Neuronal stem cell (in vitro differentiated cells): ENCODE data around the gene BMPR2.

Experiments
- DNase-seq: peaks from one replicate; pipeline ENCODE4 v3.0.0-alpha.2; 2013; ENCODE audit warnings: low spot score
- H2AFZ ChIP-seq: one replicate; pipeline ENCODE4 v1.6.1; 2013; ENCODE audit warnings: mild to moderate bottlenecking, low read length, inconsistent platforms
- H2AK5ac ChIP-seq: 2 replicates; pipeline ENCODE4 v1.6.1; 2013; ENCODE audit warnings: low read depth, mild to moderate bottlenecking, inconsistent platforms, low read length, moderate library complexity, mixed read lengths
- H2BK120ac ChIP-seq: 2 replicates; pipeline ENCODE4 v1.6.1; 2013; ENCODE audit warnings: low read depth, mild to moderate bottlenecking, inconsistent platforms, low read length, moderate library complexity, mixed read lengths
- H2BK12ac ChIP-seq: one replicate; pipeline ENCODE4 v1.6.1; 2013; ENCODE audit warnings: low read length, inconsistent platforms
- H2BK15ac ChIP-seq: 2 replicates; pipeline ENCODE4 v1.6.1; 2013; ENCODE audit warnings: mild to moderate bottlenecking, low read length, inconsistent platforms, mixed read lengths
- H2BK5ac ChIP-seq: one replicate; pipeline ENCODE4 v1.6.1; 2013; ENCODE audit warnings: inconsistent platforms, mild to moderate bottlenecking, low read length, moderate library complexity
- H3K14ac ChIP-seq: one replicate; pipeline ENCODE4 v1.6.1; 2013; ENCODE audit warnings: low read length, inconsistent platforms
- H3K18ac ChIP-seq: 2 replicates; pipeline ENCODE4 v1.6.1; 2013; ENCODE audit warnings: low read length, inconsistent platforms
- H3K23ac ChIP-seq: 2 replicates; pipeline ENCODE4 v1.6.1; 2013; ENCODE audit warnings: low read depth, mild to moderate bottlenecking, mixed read lengths, low read length, inconsistent platforms; ENCODE audit not compliant: poor library complexity
- H3K27ac ChIP-seq: replicated peaks from 3 replicates; pipeline ENCODE4 v1.5.1; 2013; ENCODE audit warnings: low read length, inconsistent platforms
- H3K27me3 ChIP-seq, 3 experiments: 2 replicates each; pipeline ENCODE4 v1.6.1; 2013; ENCODE audit warnings: low read length in 3 of 3, mild to moderate bottlenecking in 2 of 3, inconsistent platforms in 1 of 3, low read depth in 1 of 3, mixed read lengths in 1 of 3, moderate library complexity in 1 of 3; ENCODE audit not compliant: control insufficient read depth in 3 of 3, insufficient read depth in 3 of 3
- H3K36me3 ChIP-seq, 2 donors: replicated peaks in 1 of 2; 2 replicates each; pipeline ENCODE4 v1.6.1; 2013; ENCODE audit warnings: low read length in 2 of 2; ENCODE audit not compliant: control insufficient read depth in 2 of 2, insufficient read depth in 2 of 2
- H3K4ac ChIP-seq: 2 replicates; pipeline ENCODE4 v1.6.1; 2013; ENCODE audit warnings: inconsistent platforms, mild to moderate bottlenecking, low read length, moderate library complexity
- H3K4me1 ChIP-seq, 2 donors: 1 replicate in 1 of 2; 2 replicates in 1 of 2; pipeline ENCODE4 v1.6.1; 2013; ENCODE audit warnings: low read length in 2 of 2, low read depth in 1 of 2; ENCODE audit not compliant: control insufficient read depth in 2 of 2, insufficient read depth in 1 of 2
- H3K4me2 ChIP-seq: one replicate; pipeline ENCODE4 v1.6.1; 2013; ENCODE audit warnings: mild to moderate bottlenecking, low read length, inconsistent platforms; ENCODE audit not compliant: insufficient read depth, poor library complexity, severe bottlenecking
- H3K4me3 ChIP-seq, 2 donors: 2 replicates each; pipeline ENCODE4 v1.5.1; 2013; ENCODE audit warnings: low read length in 2 of 2, mild to moderate bottlenecking in 2 of 2, inconsistent platforms in 1 of 2, moderate library complexity in 1 of 2
- H3K79me1 ChIP-seq: one replicate; pipeline ENCODE4 v1.6.1; 2013; ENCODE audit warnings: low read depth, mild to moderate bottlenecking, inconsistent platforms, low read length, moderate library complexity
- H3K9ac ChIP-seq: one replicate; pipeline ENCODE4 v1.6.1; 2013; ENCODE audit warnings: mild to moderate bottlenecking, low read depth, low read length, inconsistent platforms; ENCODE audit not compliant: poor library complexity
- H3K9me3 ChIP-seq, 2 donors: replicated peaks in 1 of 2; 2 replicates each; pipeline versions ENCODE3 to v1.6.1; 2013; ENCODE audit warnings: low read length in 2 of 2, mild to moderate bottlenecking in 2 of 2, inconsistent platforms in 1 of 2, low read depth in 1 of 2, mixed read lengths in 1 of 2, moderate library complexity in 1 of 2; ENCODE audit not compliant: control insufficient read depth in 2 of 2, insufficient read depth in 1 of 2
- H4K8ac ChIP-seq: one replicate; pipeline ENCODE4 v1.6.1; 2013; ENCODE audit warnings: low read depth, mild to moderate bottlenecking, inconsistent platforms, low read length, moderate library complexity
- H4K91ac ChIP-seq: one replicate; pipeline ENCODE4 v1.6.1; 2013; ENCODE audit warnings: low read length, low read depth, mild to moderate bottlenecking, inconsistent platforms; ENCODE audit not compliant: poor library complexity
- WGBS, 2 donors: extraction: QIAGEN DNeasy Blood & Tissue Kit; methylation state at CpG; one replicate each; pipeline ENCODE4 v1.1.7; 2013; ENCODE audit warnings: missing lambda C conversion rate in 2 of 2, mixed read lengths in 1 of 2; ENCODE audit not compliant: insufficient read length in 2 of 2, insufficient replicate concordance in 1 of 2; ENCODE audit errors: extremely low coverage in 2 of 2; 5-methylcytosine and 5-hydroxymethylcytosine counted together

Gene BMPR2

GRCh38 chr2:202599911-202600310 is 223.8 kb downstream of the BMPR2 start:
- Histone ChIP-seq H2BK12ac (no peak overlapping the region), H3K18ac (no peak overlapping the region), H3K9me3 (no peaks in the 10 kb centered on the region), H3K36me3 (no peaks in the 10 kb centered on the region), H3K4me3 (no peak overlapping the region), H4K8ac (no peak overlapping the region), H3K4me1 (no peaks in the 10 kb centered on the region), H2AFZ (no peak overlapping the region), H2BK5ac (no peak overlapping the region), H2BK120ac (no peak overlapping the region), H3K27me3 (peaks cover 0 to 3% (median 0%) of the 10 kb centered on the region in 3 experiments), H4K91ac (no peak overlapping the region), H3K4me2 (no peak overlapping the region), H3K9ac (no peak overlapping the region), H2BK15ac (no peak overlapping the region), H2AK5ac (no peak overlapping the region), H3K79me1 (no peaks in the 10 kb centered on the region), H3K4ac (no peak overlapping the region), H3K14ac (no peak overlapping the region), H3K23ac (no peak overlapping the region), H3K27ac (no peak overlapping the region)
- DNase-seq: no peak
- no CpG with 5 or more reads among the region's 4 CpGs for WGBS, 2 donors

GRCh38 chr2:202604699-202605098 is 228.6 kb downstream of the BMPR2 start:
- no peak overlapping the region for H2BK5ac ChIP-seq
- no peak for DNase-seq

GRCh38 chr2:202605174-202605573 is 229.0 kb downstream of the BMPR2 start:
- Histone ChIP-seq H2BK5ac (no peak overlapping the region), H3K4me2 (no peak overlapping the region), H4K8ac (no peak overlapping the region), H3K4me1 (peaks cover 2 to 7% of the 10 kb centered on the region in 2 donors), H2BK15ac (no peak overlapping the region), H4K91ac (no peak overlapping the region), H2AK5ac (no peak overlapping the region), H3K18ac (no peak overlapping the region), H2BK12ac (no peak overlapping the region), H3K23ac (no peak overlapping the region), H2AFZ (no peak overlapping the region), H3K36me3 (no peaks in the 10 kb centered on the region), H3K4ac (no peak overlapping the region), H3K27me3 (peaks cover 0 to 3% (median 0%) of the 10 kb centered on the region in 3 experiments), H3K27ac (no peak overlapping the region), H2BK120ac (no peak overlapping the region), H3K4me3 (no peak overlapping the region), H3K14ac (no peak overlapping the region), H3K79me1 (no peaks in the 10 kb centered on the region), H3K9ac (no peak overlapping the region), H3K9me3 (no peaks in the 10 kb centered on the region)
- no peak for DNase-seq
- no CpG with 5 or more reads among the region's 1 CpG for WGBS, 2 donors

More at GRCh38 chr2:202604699-202605098, 228.6 kb downstream of the BMPR2 start:
- H3K4me3 ChIP-seq: no peak overlapping the region
- H3K27ac ChIP-seq: no peak overlapping the region
- no peaks in the 10 kb centered on the region for H3K9me3 ChIP-seq
- H3K79me1 ChIP-seq: no peaks in the 10 kb centered on the region
- no peak overlapping the region for H4K91ac ChIP-seq
- H3K4ac ChIP-seq: no peak overlapping the region
- no peak overlapping the region for H4K8ac ChIP-seq
- no peak overlapping the region for H3K23ac ChIP-seq
- no peak overlapping the region for H3K14ac ChIP-seq
- no peak overlapping the region for H2BK15ac ChIP-seq
- no peak overlapping the region for H3K18ac ChIP-seq
- no peak overlapping the region for H2AFZ ChIP-seq
- no peak overlapping the region for H3K4me2 ChIP-seq
- H3K4me1 ChIP-seq: peaks cover 0 to 2% of the 10 kb centered on the region in 2 donors
- WGBS, 2 donors: no CpG with 5 or more reads among the region's 4 CpGs
- H3K9ac ChIP-seq: no peak overlapping the region
- no peaks in the 10 kb centered on the region for H3K36me3 ChIP-seq
- no peak overlapping the region for H2BK120ac ChIP-seq
- H3K27me3 ChIP-seq: peaks cover 0 to 3% (median 0%) of the 10 kb centered on the region in 3 experiments
- no peak overlapping the region for H2BK12ac ChIP-seq
- no peak overlapping the region for H2AK5ac ChIP-seq

- H3K79me1 ChIP-seq: no peaks in the 10 kb centered on the region
- H3K4me2 ChIP-seq: no peak overlapping the region
- H2BK15ac ChIP-seq: no peak overlapping the region
- H2BK12ac ChIP-seq: no peak overlapping the region
- H2AK5ac ChIP-seq: no peak overlapping the region
- no peak overlapping the region for H3K9ac ChIP-seq
- no CpG with 5 or more reads among the region's 2 CpGs for WGBS, 2 donors
- no peak for DNase-seq
- H2BK5ac ChIP-seq: no peak overlapping the region
- H3K4me1 ChIP-seq: peaks cover 2 to 12% of the 10 kb centered on the region in 2 donors
- H3K18ac ChIP-seq: no peak overlapping the region
- H3K27me3 ChIP-seq: no peaks in the 10 kb centered on the region
- H2AFZ ChIP-seq: no peak overlapping the region
- no peaks in the 10 kb centered on the region for H3K9me3 ChIP-seq
- H2BK120ac ChIP-seq: no peak overlapping the region
- no peak overlapping the region for H4K8ac ChIP-seq
- no peak overlapping the region for H3K27ac ChIP-seq
- H3K4me3 ChIP-seq: no peak overlapping the region
- H4K91ac ChIP-seq: no peak overlapping the region
- H3K4ac ChIP-seq: no peak overlapping the region
- no peak overlapping the region for H3K14ac ChIP-seq
- H3K36me3 ChIP-seq: no peaks in the 10 kb centered on the region
- H3K23ac ChIP-seq: no peak overlapping the region
Measured at GRCh38 chr2:202608142-202608852, 232.2 kb downstream of the BMPR2 start.
